HEK293T (cell line): ENCODE data around the gene SYT15.
"Not testable (repeated sequence)": the region's sequence is repeated elsewhere in the genome, so short reads cannot be mapped to it uniquely, and the experiment has no call there.

Experiments
- CTCF ChIA-PET: fragments of 350-600 bp; formaldehyde crosslinking; extraction: SDS; loops from one replicate; lab custom pipeline; 2021; ENCODE audit warnings: antibody characterized with exemption, inconsistent platforms; lab: Yijun Ruan, JAX
- POLR2A ChIA-PET: fragments of 350-600 bp; formaldehyde crosslinking; extraction: SDS; loops from one replicate; lab custom pipeline; 2020; ENCODE audit warnings: antibody characterized with exemption, inconsistent platforms; lab: Yijun Ruan, JAX
- DNase-seq: peaks from one replicate; pipeline ENCODE4 v3.0.0; 2012; ENCODE audit warnings: mixed read lengths; ENCODE audit errors: extremely low spot score
- L3MBTL2 ChIP-seq: fragments of 450-650 bp; conservative IDR thresholded peaks from 2 replicates; pipeline ENCODE4 v1.6.1; 2016; ENCODE audit warnings: mild to moderate bottlenecking

SYT15 gene

DNA sequence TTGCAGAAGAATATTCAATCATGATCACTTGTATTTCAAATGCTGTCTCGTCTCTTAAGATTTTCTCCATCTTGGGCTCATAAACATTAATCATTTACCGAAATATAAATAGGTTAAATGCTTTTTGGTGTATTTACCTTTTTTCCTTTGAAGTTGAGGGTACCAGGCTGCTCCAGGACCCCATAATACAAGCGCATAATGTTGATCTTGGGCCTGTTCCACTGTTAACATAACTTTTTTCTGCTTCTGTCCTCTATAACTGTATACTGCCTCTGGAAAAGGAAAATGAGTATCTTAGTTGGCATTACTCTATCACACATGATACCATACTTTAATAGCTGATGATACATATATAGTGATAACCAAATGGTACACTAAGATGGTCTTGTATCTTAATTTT is 51.9 kb downstream of the SYT15 start:
- POLR2A ChIA-PET, CTCF ChIA-PET, DNase-seq: not testable (repeated sequence)

DNA sequence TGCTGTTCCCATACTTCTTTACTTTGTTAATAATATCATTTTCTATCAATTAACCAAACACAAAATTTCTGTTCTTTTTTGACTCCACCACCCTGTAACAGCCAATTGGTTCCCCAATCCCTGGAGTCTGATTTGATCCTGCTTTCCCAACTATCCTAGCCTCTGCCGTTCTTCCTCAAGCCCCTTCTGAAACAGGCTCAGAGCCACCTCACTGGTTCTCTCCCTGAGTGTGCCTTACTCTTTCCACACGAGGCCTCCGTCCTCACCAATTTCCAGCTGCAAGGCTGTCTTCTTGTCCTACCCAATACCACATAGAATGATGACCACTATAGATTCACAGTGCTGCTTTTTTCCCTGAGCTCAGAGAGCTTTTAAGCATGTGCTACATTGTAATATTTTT is 52.8 kb downstream of the SYT15 start:
- POLR2A ChIA-PET, DNase-seq, CTCF ChIA-PET: not testable (repeated sequence)

DNA sequence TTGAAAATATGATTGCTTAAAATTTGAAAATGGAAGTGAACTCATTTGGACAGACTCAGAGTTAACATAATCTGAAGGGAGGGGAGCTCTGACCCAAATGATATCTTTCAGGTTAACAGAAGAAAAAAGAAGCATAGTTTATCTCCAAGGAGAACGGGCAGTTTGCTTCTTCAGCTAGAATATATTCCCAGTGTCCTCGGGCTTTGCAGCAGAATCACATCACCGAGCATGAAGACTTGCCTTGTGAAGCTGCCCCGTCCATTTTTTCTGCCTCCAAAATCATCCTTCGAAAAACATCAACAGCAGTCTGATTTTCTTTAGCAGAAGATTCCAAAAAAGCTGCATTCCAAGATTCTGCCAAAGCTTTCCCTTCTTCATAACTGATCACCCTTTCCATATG is 55.8 kb downstream of the SYT15 start:
- DNase-seq, POLR2A ChIA-PET, CTCF ChIA-PET: not testable (repeated sequence)

DNA sequence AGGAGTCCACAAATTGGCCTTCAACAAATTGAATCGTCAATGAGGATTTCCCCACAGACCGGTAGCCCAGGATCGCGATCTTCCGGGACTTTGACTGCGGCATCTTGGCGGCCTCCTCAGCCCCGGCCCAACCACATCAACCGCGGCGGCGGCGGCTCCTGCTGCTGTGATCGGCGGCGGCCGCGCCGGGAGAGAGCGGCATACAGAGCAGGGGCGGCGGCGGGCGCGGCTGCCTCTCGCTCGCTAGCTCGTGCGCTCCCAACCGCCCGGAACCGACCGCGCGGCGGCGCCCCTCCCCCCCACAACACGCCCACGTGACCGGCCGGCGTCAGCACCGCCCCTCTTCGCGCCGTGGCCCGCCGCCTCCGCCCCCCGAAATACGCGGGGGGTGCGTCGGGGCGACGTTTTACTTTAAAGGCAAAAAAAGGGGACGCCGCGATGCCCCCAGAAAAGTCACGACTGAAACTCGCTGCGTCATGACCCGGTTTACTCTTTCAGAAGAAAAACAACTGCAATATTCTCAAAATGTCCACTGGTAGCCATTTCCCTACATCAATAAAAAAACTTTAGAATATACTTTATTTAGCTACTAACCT is 56.5 kb downstream of the SYT15 start:
- CTCF ChIA-PET, POLR2A ChIA-PET, DNase-seq: not testable (repeated sequence)
- peak; percentile 56 for TF ChIP-seq L3MBTL2

DNA sequence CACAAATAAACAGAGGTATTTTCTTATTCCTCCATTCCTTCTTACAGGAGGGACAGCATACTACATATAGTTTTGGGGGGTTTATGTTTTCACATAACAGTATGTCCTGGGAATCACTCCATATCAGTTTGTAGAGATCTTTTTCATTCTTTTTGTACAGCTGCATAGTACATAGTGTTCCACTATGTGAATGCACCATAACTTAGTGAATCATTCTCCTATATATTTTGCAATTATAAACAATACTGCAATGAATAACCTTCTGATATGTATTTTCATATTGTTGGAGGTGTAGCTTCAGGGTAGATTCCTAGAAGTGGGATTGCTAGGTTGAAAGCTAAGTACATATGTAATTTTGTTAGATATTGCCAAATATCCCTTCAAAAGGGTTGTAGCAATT is 61.1 kb downstream of the SYT15 start:
- POLR2A ChIA-PET, CTCF ChIA-PET, DNase-seq: not testable (repeated sequence)
